NT2/D1 (cell line): ENCODE data around the gene CRY2.

ENCODE experiments used
- SUZ12 ChIP-seq: IDR thresholded peaks from 2 replicates; pipeline ENCODE4 v1.6.1; 2011; ENCODE audit not compliant: insufficient read length, insufficient read depth; ENCODE audit errors: extremely low read depth
- YY1 ChIP-seq: IDR thresholded peaks from 2 replicates; pipeline ENCODE4 v1.6.1; 2011; ENCODE audit not compliant: insufficient read length, insufficient read depth
- ZNF274 ChIP-seq: IDR thresholded peaks from 2 replicates; pipeline ENCODE4 v1.6.1; 2011; ENCODE audit warnings: mild to moderate bottlenecking, low read depth, low read length

DNA sequence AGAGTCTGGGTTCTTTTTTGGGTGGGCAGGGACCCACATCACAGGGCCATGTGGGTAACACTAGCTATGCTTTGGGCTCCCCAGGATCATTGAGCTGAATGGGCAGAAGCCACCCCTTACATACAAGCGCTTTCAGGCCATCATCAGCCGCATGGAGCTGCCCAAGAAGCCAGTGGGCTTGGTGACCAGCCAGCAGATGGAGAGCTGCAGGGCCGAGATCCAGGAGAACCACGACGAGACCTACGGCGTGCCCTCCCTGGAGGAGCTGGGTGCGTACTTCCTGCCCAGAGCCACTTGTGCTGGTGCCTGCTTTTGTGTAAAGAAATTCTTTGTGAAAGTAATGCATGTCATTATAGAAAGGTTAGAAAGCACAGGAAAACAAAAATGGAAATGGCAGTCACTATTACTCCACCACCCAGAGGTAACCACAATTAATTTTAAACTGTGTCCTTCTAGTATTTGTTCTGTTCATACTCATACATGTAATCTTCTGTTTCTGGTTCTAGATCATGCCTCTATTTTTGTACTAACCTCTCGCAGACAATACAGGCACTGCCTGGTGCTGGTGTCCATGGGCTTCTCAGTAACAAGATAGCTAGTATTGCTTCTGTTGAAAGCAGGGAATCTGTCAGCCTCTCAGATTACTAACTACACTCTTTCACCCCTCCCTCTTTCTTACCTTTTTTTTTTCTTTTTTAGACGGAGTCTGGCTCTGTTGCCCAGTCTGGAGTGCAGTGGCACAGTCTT is 13.7 kb downstream of the CRY2 start:
- TF ChIP-seq YY1 (no peak), ZNF274 (no peak), SUZ12 (no peak)
